IPS-NIHi11 (cell line): ENCODE results near the gene HS3ST2.

Experiments used
- DNase-seq: peaks from one replicate; pipeline ENCODE4 v3.0.0; 2012; ENCODE audit warnings: mixed read lengths, low spot score

HS3ST2 gene

DNA sequence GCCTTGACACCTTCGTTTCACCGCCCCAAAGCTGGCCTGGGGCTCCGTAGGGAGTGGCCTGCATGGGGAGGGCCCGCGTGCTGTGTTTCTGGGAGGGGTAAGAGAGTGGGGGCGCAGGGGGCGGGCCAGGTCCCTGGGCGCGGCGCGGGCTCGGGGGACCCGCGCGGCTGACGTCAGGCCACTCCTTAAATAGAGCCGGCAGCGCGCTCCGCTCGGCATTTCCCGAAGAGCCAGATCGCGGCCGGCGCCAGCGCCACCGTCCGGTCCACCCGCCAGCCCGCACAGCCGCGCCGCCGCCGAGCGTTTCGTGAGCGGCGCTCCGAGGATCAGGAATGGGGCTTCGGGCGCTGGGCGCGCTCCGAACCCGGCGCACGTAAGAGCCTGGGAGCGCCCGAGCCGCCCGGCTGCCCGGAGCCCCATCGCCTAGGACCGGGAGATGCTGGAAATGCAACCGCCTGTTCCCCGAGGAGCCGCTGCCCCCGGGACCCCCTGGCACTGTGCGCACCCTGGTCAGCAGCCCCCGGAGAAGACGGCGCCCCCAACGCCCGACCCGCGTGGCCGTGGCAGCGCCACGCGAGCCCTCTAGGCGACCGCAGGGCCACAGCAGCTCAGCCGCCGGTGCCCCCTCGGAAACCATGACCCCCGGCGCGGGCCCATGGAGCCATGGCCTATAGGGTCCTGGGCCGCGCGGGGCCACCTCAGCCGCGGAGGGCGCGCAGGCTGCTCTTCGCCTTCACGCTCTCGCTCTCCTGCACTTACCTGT is at the start of gene HS3ST2:
HS3ST2 (plus strand) TSS at position 215 of the 763 bp plus-strand sequence; CDS start at position 664, 449 bp downstream.
- peak; percentile 89 for DNase-seq

- no peak for DNase-seq
These were observed 49.2 kb upstream of the HS3ST2 start for GRCh38 chr16:22764662-22765327.

GRCh38 chr16:22765479-22765878 is 48.5 kb upstream of the HS3ST2 start:
- DNase-seq, result no peak

GRCh38 chr16:22770866-22771265 is 43.1 kb upstream of the HS3ST2 start:
- no peak for DNase-seq

DNA sequence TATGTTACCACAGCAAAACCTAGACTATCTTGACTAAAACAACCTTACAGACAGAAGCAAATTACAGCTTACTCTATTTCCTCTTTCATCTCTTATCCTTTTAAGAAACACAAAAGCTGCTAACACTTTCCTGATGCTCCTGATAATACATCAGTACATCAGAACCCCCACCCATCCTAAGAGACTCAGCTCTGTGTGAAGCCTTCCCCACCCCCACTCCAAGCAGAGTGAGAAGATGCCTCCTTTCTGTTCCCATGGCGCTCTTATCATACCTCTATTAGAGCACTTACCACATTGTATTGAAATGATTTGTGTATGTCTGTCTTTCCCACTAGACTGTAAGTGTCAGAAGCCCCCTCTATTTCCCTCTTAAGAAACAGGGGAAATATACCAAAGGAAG is 42.4 kb upstream of the HS3ST2 start:
- no peak for DNase-seq

- DNase-seq, result no peak
These were observed 38.6 kb upstream of the HS3ST2 start for GRCh38 chr16:22775220-22775922.

GRCh38 chr16:22781480-22781879 is 32.5 kb upstream of the HS3ST2 start:
- no peak for DNase-seq

DNA sequence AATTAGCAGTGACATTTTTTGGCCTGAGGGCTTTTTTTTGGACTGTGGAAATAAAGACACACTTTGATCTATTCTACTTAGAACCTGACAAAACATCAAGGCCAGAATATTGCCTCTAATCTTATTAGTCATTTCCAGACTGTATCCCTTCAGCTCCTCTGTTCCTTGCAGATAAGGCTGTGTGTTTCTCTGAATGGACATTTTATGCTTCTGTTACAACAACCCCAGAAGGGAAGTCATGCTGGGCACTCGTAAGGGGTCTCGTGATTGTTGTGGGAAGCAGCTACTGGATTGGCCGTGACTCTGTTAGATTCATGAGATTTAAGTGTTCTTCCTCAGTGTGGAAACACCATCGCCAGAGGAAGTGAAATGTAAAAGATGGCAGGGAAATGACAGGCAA is 31.6 kb upstream of the HS3ST2 start:
- no peak for DNase-seq

DNA sequence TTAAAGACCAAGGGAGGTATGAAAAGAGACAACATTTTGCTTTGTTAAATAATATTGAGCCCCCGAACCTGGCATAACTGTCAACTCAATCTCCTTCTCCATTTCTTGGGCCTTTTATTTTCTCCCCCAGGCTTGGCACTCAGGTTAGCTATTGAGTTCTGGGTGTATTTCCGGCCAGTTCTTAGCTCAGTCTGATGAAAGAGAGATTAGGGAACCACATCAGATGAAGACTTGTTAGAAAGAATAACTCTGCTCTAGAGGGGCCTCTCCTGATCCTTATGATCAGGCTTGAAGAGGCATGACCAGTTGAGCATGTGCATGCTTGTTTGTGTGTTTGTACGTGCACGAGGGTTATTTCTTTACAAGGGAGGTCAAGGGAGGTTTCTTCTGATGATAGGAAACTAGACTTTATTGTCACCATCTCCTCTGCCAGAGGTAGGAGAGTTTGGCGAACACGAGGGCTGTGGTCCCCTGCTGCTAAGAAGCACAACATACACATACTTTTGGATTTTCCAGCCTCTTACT is 29.2 kb upstream of the HS3ST2 start:
- DNase-seq, result no peak

DNA sequence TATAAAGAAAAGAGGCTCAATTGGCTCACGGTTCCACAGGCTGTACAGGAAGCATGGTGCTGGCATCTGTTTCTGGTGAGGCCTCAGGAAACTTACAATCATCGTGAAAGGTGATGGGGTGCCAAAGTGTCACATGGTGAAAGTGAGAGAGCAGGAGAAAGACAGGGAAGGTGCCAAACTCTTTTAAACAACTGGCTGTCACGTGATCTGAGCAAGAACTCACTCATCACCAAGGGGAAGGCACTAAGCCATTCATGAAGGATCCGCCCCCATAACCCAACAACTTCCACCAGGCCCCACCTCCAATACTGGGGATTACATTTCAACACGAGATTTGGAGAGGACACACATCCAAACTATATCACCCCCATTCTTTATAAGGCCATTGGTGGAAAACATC is 28.4 kb upstream of the HS3ST2 start:
- DNase-seq, result no peak

DNA sequence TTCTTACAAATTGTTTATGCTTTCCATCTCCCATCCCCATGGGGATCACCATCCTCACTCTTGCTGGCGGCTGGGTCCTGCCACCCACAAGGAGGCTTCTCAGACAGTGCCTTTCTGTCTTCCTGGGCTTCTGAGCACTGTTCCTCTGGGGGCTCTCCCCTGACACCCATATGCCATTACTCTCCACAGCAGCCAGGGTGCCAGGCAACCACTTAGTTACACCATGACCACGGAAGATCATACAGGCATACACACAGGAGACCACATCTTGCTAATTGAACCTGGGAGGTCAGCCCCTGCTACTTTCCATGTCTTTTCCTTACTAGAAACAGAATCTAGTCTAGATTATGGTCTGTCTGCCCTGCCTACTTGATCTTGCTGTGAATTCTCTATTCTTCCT is 27.7 kb upstream of the HS3ST2 start:
- no peak for DNase-seq

DNA sequence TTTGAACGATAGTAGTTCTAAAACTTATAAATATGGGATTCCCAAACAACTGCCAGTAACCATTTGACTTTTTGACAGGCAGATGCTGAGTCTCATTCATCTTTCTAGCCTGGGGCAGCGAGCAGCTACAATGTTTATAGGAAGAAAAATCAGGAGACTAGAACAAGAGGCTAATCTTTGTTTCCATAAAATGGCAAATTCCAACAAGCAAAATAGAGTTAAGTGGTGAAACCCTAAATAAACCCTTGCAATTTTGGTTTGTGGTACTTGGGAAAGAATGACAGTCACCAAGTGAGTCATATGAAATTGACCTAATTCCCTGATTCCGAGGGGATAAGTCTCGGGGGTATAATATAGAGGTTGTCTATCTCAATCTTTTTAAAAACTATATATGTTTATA is 27.3 kb upstream of the HS3ST2 start:
- DNase-seq, result no peak

GRCh38 chr16:22787466-22788192 is 26.3 kb upstream of the HS3ST2 start:
- no peak for DNase-seq

GRCh38 chr16:22788193-22788530 is 25.8 kb upstream of the HS3ST2 start:
- DNase-seq, result no peak

- no peak for DNase-seq
These were observed 24.5 kb upstream of the HS3ST2 start for GRCh38 chr16:22789281-22789945.

- no peak for DNase-seq
These were observed 16.4 kb upstream of the HS3ST2 start for GRCh38 chr16:22797551-22797950.

DNA sequence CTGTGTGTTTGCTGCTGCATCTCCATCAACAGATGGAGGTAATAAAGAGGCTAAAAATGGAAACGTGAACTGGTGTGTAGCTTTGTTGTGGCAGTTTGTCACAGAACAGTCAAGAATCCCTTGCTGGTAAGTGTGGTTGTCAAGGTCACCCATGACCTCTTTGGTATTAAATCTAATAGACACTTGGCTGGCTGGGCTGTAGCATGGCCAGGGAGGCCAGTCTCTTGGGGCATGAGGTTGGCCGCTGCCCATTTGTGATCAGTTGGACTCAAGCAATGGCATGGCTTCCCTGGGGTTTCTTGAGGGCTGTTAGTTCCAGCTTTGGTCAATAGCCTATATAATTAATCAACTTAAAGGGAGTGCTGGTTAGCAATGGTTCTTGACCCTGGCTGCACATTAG is 14.8 kb upstream of the HS3ST2 start:
- no peak for DNase-seq

GRCh38 chr16:22804893-22805292 is 9.1 kb upstream of the HS3ST2 start:
- no peak for DNase-seq

- no peak for DNase-seq
These were observed 8.6 kb upstream of the HS3ST2 start for GRCh38 chr16:22805326-22805725.

DNA sequence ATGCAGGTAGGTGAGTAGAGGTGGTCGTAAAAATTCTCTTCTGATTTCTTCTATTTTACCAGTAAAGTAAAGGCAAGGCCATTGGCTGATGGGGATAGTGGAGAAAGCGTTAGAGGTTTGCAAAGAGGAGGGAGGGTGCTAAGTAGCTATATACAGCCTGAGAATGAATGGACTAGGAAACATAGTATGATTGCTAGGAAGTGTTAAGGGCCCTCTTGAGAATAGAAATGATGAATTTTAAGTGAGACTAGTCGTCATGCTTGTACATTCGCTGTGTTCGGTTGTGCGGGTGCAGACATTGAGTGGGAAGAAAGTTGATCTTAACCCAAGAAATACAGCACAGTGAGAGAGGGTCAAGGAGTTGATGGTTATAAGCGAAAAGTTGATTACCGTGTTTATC is 7.2 kb upstream of the HS3ST2 start:
- DNase-seq, result no peak

- DNase-seq, result no peak
These were observed 3.7 kb upstream of the HS3ST2 start for GRCh38 chr16:22810226-22810625.
